T47D (cell line): ENCODE data around the gene PKD1L1.

ENCODE experiments used
- DNase-seq, 2 experiments: peaks; one replicate each; pipeline versions ENCODE4 v3.0.0 to v3.0.0-alpha.2; 2011 to 2012; ENCODE audit warnings: low read depth in 1 of 2, low spot score in 1 of 2
- JUND ChIP-seq: IDR thresholded peaks from 2 replicates; pipeline ENCODE4 v1.6.1; 2012; ENCODE audit warnings: low read depth
- in situ Hi-C: cut with HindIII; loops from 2 replicates; pipeline ENCODE4 v1.10.0; 2016; ENCODE audit warnings: low sequenced_read_pairs, low pct_unique_long_range_greater_than_20kb

PKD1L1 gene

DNA sequence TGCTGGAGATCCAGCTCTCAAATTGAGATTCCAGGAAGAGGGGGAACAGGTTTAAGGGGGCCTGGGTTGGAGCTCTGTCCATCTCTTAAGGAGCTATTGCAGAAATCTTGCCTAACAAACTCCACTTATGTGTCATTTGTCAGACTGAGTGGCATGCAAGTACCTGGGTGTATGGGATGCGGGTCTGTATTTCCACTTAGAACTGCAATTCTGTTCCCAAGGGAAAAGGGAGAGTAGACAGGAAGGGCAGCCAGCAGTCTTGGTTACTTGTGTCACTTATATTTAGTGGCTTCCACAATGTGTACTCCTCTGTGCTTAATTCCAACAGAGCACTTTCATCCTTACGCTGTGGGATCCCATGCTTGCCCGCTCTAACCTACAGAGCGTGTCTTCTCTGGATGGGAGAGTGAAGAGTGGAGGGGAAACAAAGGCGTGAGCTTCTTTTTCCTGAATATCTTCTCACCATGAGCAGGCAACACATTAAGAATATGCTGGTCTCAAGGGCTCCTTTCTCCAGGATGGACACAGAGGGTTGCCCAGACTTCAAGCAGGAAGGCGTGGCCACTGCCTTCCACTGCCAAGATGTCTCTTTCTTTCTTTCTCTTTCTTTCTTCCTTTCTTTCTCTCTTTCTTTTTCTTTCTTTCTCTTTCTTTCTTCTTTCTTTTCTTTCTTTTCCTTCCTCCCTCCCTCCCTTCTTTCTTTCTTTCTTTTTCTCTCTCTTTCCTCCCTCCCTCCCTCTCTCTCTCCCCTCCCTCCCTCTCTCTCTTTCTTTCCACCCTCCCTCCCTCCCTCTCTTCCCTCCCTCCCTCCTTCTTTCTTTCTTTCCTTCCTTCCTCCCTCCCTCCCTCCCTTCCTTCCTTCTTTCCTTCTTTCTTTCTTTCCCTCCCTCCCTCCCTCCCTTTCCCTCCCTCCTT, 212.6 kb downstream of the PKD1L1 start:
- in situ Hi-C loops = no loop called here
- no peak for TF ChIP-seq JUND
- no peak for DNase-seq

DNA sequence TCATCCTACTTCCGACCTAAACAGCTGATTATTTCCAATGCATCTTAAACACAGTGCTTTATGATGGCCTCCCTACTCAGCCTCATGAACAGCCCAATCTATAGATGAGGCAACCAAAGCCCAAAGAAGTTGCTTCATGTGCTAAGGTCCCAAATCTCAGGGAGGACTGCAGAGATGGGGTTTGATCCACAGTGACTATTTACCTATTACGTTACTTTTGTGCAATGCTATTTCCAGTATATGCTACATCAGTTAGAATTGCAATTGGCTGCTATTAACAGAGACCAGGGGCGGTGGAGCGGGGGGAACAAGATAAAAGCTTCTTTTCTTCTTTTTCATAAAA, 213.3 kb downstream of the PKD1L1 start:
- DNase-seq = no peak
- TF ChIP-seq JUND = no peak
- in situ Hi-C loops = no loop called here

DNA sequence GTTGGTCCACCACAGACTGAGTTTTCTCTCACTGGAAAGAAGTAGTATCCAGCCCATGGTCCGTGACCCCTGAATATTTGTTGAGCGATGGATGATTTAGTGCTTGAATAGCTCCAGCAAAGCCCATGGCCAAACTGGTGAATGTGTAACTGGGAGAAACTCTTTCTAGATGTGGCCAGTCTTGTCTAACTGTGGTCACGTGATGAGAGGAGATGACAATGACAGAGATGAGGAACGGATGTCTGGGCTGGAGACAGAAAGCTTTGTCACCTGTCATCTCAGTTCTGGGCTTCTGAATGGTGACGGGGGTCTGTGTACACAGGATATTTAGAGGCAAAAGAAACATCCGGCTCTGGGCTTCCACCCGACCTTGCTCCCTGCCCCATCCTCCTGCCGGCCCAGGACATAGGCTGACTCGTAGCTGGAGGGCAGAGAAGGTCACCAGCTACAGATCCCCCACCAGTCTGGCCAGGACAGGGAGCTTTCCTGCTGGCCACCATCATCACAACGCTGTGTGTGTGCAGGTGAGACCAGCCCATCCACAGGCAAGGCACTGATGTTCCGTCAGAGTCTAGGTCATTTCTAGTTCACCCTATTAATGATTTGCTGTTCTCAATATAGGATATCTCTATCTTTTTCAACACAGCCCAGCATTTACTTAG, 213.8 kb downstream of the PKD1L1 start:
- no peak for TF ChIP-seq JUND
- in situ Hi-C loops = no loop called here
- DNase-seq = no peak

DNA sequence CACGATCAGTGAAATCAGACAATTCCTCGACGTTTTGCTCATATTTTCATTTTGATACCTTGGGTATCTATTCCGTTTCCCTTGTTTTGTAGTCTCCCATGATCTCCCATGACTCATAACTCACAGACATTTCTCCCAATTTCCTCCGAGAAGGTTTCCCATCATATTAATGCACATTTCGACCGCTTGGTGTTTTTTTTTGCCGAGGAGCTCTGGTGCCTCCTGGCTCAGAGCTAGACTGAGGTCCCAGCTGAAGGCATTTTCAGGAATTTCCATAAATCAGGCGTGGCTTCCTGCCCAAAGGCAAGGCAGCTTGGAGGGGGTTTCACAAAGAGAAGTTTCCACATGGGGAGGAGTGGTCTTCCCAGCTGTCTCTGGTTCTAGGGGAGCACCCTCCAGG, 218.1 kb downstream of the PKD1L1 start:
- DNase-seq = no peak
- in situ Hi-C loops = no loop called here
- no peak for TF ChIP-seq JUND

DNA sequence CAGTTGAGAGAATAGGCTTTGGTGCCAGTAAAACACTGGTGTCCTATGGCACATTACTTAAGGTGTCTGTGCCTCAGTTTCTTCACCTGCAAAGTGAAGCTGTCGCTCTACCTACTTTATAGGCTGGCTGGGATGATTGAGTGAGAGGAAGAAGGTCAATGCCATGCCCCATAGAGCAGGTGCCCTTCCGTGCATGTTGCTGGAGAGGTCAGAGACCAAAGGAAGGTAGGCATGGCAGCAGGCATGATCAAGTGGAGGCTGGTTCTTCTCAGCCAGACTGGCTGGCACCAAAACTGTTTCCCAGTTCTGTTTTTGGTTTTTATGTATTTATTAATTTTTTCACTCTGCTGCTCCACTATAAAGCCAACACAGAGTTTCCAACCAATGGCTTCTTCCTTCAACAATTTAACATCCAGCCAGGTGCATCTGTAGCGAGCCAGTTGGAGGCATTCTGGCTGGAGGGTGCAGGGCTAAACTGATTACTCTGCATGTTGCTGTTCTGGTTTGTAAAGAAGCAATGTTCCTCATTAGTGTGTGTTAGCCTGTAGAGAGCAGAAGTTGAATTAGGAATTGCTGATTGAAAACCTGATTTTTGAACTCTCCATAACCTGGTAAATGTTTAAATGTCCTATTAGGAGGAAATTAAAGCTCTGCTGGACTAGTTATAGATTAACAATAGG, 222.1 kb downstream of the PKD1L1 start:
- no peak for TF ChIP-seq JUND
- no peak for DNase-seq
- in situ Hi-C loops = no loop called here

DNA sequence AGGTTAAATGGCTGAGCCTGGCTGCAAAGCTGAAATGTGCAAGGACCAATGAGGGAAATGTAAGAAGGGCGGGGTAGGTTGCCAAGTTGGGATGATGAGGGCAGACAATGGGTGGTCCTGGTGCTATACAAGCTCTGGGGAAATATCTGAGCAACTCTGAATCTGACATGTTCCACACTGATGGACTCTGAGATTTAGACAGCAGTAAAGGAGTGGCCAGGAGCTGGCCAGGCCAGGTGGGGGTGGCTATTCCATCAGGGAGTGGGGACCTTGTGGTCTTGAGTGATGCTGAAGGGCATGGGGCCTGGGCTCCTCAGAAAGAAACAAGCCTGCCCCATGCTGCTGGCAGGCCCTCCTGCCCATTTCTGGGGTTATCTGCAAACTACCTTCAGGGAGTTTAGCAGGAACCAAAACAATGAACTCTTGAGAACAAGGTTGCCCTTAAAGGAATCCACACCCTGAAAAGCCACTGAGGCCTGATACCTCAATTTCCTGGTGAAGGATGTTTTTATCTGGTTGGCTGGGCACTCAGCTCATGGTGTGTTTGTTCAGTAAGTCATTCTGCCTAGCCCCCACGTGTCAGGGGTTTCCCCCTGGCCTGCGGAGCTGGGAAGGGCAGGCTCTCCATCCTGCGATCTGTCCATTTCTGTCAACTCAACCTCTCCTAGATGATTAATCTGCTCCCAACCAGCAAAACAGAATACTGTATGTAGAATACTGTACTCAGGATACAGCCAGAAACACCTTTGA, 223.1 kb downstream of the PKD1L1 start:
- in situ Hi-C loops = no loop called here
- no peak for TF ChIP-seq JUND
- no peak for DNase-seq
